HEK293 (cell line): ENCODE measurements around the gene PCSK6.

Experiments
- CTCF ChIA-PET: fragments of 350-600 bp; formaldehyde crosslinking; extraction: SDS; loops from one replicate; lab custom pipeline; 2021; ENCODE audit warnings: antibody characterized with exemption; lab: Yijun Ruan, JAX
- POLR2A ChIA-PET: fragments of 300-600 bp; formaldehyde crosslinking; extraction: SDS; loops from one replicate; lab custom pipeline; 2020; ENCODE audit warnings: antibody characterized with exemption, inconsistent platforms; lab: Yijun Ruan, JAX
- H3K27ac ChIP-seq: fragments of 200-500 bp; sonication (Bioruptor generic); 2 replicates; pipeline ENCODE4 v1.5.1; 2014; ENCODE audit warnings: low read depth, low read length, control low read depth, inconsistent platforms; ENCODE audit errors: extremely low read depth
- H3K36me3 ChIP-seq, 2 experiments: fragments of 200-500 bp in 1 of 2; sonication (Bioruptor generic) in 1 of 2; 1 replicate in 1 of 2; 2 replicates in 1 of 2; pipeline ENCODE4 v1.5.1; 2014 to 2017; ENCODE audit warnings: inconsistent platforms in 2 of 2, low read length in 2 of 2; ENCODE audit not compliant: control insufficient read depth in 2 of 2, insufficient read depth in 1 of 2
- H3K4me1 ChIP-seq: fragments of 200-500 bp; sonication (Bioruptor generic); 2 replicates; pipeline ENCODE4 v1.5.1; 2014; ENCODE audit warnings: mild to moderate bottlenecking, low read length, inconsistent platforms; ENCODE audit not compliant: control insufficient read depth, insufficient read depth
- H3K4me3 ChIP-seq: 2 replicates; pipeline ENCODE4 v1.5.1; 2011; ENCODE audit warnings: low read depth, mild to moderate bottlenecking, control low read depth, low read length, moderate library complexity
- H3K9me3 ChIP-seq: fragments of 200-500 bp; sonication (Bioruptor generic); 2 replicates; pipeline ENCODE4 v1.5.1; 2014; ENCODE audit warnings: low read depth, low read length, inconsistent platforms; ENCODE audit not compliant: control insufficient read depth, insufficient read depth
- FEZF1 ChIP-seq: fragments of 450-650 bp; formaldehyde crosslinking; IDR thresholded peaks from 2 replicates; pipeline ENCODE4 v1.5.1; 2016; ENCODE audit warnings: missing biosample characterization, missing genetic modification characterization
- OSR2 ChIP-seq: fragments of 450-650 bp; formaldehyde crosslinking; IDR thresholded peaks from 2 replicates; pipeline ENCODE4 v1.5.1; 2016; ENCODE audit warnings: missing biosample characterization, missing genetic modification characterization
- TRIM28 ChIP-seq: IDR thresholded peaks from 2 replicates; pipeline ENCODE4 v1.6.1; 2011; ENCODE audit warnings: low read length, control low read depth, borderline replicate concordance
- ZBTB21 ChIP-seq: fragments of 450-650 bp; formaldehyde crosslinking; IDR thresholded peaks from 2 replicates; pipeline ENCODE4 v1.5.1; 2017; ENCODE audit warnings: missing biosample characterization, missing genetic modification characterization
- ZBTB7A ChIP-seq: fragments of 450-650 bp; formaldehyde crosslinking; IDR thresholded peaks from 2 replicates; pipeline ENCODE4 v1.5.1; 2016; ENCODE audit warnings: low read depth, missing biosample characterization, missing genetic modification characterization
- ZEB2 ChIP-seq: fragments of 450-650 bp; formaldehyde crosslinking; IDR thresholded peaks from 2 replicates; pipeline ENCODE4 v1.5.1; 2016; ENCODE audit warnings: missing biosample characterization, missing genetic modification characterization
- ZNF121 ChIP-seq: fragments of 450-650 bp; formaldehyde crosslinking; IDR thresholded peaks from 2 replicates; pipeline ENCODE4 v1.5.1; 2016; ENCODE audit warnings: missing biosample characterization, missing genetic modification characterization
- ZNF133 ChIP-seq: fragments of 450-650 bp; formaldehyde crosslinking; IDR thresholded peaks from 2 replicates; pipeline ENCODE4 v1.5.1; 2016; ENCODE audit warnings: missing biosample characterization, missing genetic modification characterization
- ZNF146 ChIP-seq: fragments of 450-650 bp; formaldehyde crosslinking; IDR thresholded peaks from 2 replicates; pipeline ENCODE4 v1.5.1; 2016; ENCODE audit warnings: missing biosample characterization, missing genetic modification characterization
- ZNF155 ChIP-seq: fragments of 450-650 bp; formaldehyde crosslinking; IDR thresholded peaks from 2 replicates; pipeline ENCODE4 v1.5.1; 2016; ENCODE audit warnings: missing biosample characterization, missing genetic modification characterization
- ZNF202 ChIP-seq: fragments of 450-650 bp; formaldehyde crosslinking; IDR thresholded peaks from 2 replicates; pipeline ENCODE4 v1.5.1; 2016; ENCODE audit warnings: missing biosample characterization, missing genetic modification characterization, borderline replicate concordance
- ZNF221 ChIP-seq: fragments of 450-650 bp; formaldehyde crosslinking; IDR thresholded peaks from 2 replicates; pipeline ENCODE4 v1.5.1; 2017; ENCODE audit warnings: missing biosample characterization, missing genetic modification characterization, borderline replicate concordance
- ZNF341 ChIP-seq: fragments of 450-650 bp; formaldehyde crosslinking; IDR thresholded peaks from 2 replicates; pipeline ENCODE4; 2016; ENCODE audit warnings: low read depth, missing biosample characterization, missing genetic modification characterization
- ZNF391 ChIP-seq: fragments of 450-650 bp; formaldehyde crosslinking; IDR thresholded peaks from 2 replicates; pipeline ENCODE4 v1.5.1; 2016; ENCODE audit warnings: low read depth, missing biosample characterization, missing genetic modification characterization, borderline replicate concordance
- ZNF529 ChIP-seq: fragments of 450-650 bp; formaldehyde crosslinking; IDR thresholded peaks from 2 replicates; pipeline ENCODE4 v1.5.1; 2017; ENCODE audit warnings: missing genetic modification characterization, missing biosample characterization; ENCODE audit not compliant: insufficient replicate concordance
- ZNF558 ChIP-seq: fragments of 450-650 bp; formaldehyde crosslinking; IDR thresholded peaks from 2 replicates; pipeline ENCODE4 v1.5.1; 2016; ENCODE audit warnings: missing biosample characterization, missing genetic modification characterization
- ZNF629 ChIP-seq: fragments of 450-650 bp; formaldehyde crosslinking; IDR thresholded peaks from 2 replicates; pipeline ENCODE4 v1.5.1; 2017; ENCODE audit warnings: missing biosample characterization, missing genetic modification characterization
- ZNF701 ChIP-seq: fragments of 450-650 bp; formaldehyde crosslinking; IDR thresholded peaks from 2 replicates; pipeline ENCODE4 v1.5.1; 2016; ENCODE audit warnings: missing biosample characterization, missing genetic modification characterization
- ZNF76 ChIP-seq: fragments of 450-650 bp; formaldehyde crosslinking; IDR thresholded peaks from 2 replicates; pipeline ENCODE4; 2016; ENCODE audit warnings: low read depth, missing biosample characterization, missing genetic modification characterization, borderline replicate concordance
- ZNF837 ChIP-seq: fragments of 450-650 bp; formaldehyde crosslinking; IDR thresholded peaks from 2 replicates; pipeline ENCODE4 v1.5.1; 2016; ENCODE audit warnings: missing biosample characterization, missing genetic modification characterization
- TF ChIP-seq, protein P1 (sequence below): fragments of 450-650 bp; formaldehyde crosslinking; IDR thresholded peaks from 2 replicates; pipeline ENCODE4 v1.5.1; 2017; ENCODE audit warnings: missing biosample characterization, missing genetic modification characterization
- TF ChIP-seq, protein P2 (sequence below): fragments of 450-650 bp; IDR thresholded peaks from 2 replicates; pipeline ENCODE4 v1.5.1; 2018; ENCODE audit warnings: missing biosample characterization, missing genetic modification characterization
- TF ChIP-seq, protein P3 (sequence below): fragments of 450-650 bp; formaldehyde crosslinking; IDR thresholded peaks from 2 replicates; pipeline ENCODE4 v1.5.1; 2016; ENCODE audit warnings: missing biosample characterization, missing genetic modification characterization
- TF ChIP-seq, protein P4 (sequence below): fragments of 450-650 bp; formaldehyde crosslinking; IDR thresholded peaks from 2 replicates; pipeline ENCODE4 v1.5.1; 2016; ENCODE audit warnings: missing biosample characterization, missing genetic modification characterization
- TF ChIP-seq, protein P5 (sequence below): fragments of 450-650 bp; formaldehyde crosslinking; IDR thresholded peaks from 2 replicates; pipeline ENCODE4 v1.5.1; 2016; ENCODE audit warnings: missing biosample characterization, missing genetic modification characterization

Gene PCSK6

DNA sequence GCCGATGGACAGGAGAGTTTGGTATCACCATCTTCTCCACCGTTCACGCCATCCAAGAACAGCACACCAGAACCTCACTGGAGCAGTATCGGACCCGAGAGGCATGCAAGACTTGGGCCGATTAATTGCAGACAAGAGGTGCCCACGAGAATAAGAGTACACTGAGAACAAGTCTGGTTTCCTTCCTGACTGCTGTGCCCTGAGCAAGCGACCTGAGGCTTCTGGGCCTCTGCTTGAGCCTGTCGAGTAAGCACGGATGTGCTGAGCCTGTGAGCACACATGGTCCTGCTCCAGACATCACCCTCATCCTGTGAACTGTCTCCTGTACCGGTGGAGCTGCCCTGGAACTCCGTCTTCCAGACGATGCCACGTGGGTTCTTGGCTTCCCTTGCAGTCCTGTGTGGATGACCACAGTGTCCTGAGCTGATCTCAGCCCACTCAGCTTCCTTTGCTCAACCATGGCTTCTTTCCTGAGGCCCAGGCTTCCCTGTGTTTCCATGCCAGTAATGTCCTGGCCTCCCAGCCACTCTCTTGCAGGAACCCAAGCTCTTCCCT is 160.1 kb downstream of the PCSK6 start (continued):
- no peak for TF ChIP-seq ZNF629 (tag by site-specific recombination)

DNA sequence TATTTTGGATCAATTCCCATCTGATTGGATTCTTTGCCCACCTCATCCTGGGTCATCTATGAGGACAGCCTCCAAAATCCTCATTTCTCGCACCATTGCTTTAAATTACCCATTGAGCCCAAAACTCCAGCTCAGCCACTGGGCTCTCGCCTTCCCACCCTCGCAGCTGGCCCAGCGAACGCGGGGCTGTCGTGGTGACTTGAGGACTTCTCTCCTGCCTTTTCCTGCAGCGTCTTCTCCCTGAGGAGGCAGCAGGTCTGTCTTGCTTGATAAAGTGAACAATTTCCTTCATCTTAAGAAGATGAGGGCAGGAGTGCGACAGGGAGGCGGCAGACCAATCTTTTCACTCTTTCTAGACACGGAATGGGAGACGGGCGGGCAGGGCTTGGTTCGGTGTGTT is 161.5 kb downstream of the PCSK6 start:
- ChIA-PET POLR2A (no interaction called here), CTCF (no interaction called here)
- Histone ChIP-seq H3K4me1 (no peaks in the 10 kb centered on the region), H3K27ac (no peak overlapping the region), H3K36me3 (peaks cover 0 to 64% of the 10 kb centered on the region in 2 experiments; a peak in 1 of 3 replicates), H3K9me3 (no peaks in the 10 kb centered on the region), H3K4me3 (no peak overlapping the region)
- TF ChIP-seq ZNF121 (tag by site-specific recombination): no peak
- TF ChIP-seq ZNF221 (tag by site-specific recombination): no peak
- no peak for TF ChIP-seq ZNF391 (tag by site-specific recombination)
- TF ChIP-seq, protein P1, sequence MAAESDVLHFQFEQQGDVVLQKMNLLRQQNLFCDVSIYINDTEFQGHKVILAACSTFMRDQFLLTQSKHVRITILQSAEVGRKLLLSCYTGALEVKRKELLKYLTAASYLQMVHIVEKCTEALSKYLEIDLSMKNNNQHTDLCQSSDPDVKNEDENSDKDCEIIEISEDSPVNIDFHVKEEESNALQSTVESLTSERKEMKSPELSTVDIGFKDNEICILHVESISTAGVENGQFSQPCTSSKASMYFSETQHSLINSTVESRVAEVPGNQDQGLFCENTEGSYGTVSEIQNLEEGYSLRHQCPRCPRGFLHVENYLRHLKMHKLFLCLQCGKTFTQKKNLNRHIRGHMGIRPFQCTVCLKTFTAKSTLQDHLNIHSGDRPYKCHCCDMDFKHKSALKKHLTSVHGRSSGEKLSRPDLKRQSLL (tag by site-specific recombination): no peak
- TF ChIP-seq ZBTB7A (tag by site-specific recombination): no peak
- no peak for TF ChIP-seq ZNF202
- TF ChIP-seq, protein P2, sequence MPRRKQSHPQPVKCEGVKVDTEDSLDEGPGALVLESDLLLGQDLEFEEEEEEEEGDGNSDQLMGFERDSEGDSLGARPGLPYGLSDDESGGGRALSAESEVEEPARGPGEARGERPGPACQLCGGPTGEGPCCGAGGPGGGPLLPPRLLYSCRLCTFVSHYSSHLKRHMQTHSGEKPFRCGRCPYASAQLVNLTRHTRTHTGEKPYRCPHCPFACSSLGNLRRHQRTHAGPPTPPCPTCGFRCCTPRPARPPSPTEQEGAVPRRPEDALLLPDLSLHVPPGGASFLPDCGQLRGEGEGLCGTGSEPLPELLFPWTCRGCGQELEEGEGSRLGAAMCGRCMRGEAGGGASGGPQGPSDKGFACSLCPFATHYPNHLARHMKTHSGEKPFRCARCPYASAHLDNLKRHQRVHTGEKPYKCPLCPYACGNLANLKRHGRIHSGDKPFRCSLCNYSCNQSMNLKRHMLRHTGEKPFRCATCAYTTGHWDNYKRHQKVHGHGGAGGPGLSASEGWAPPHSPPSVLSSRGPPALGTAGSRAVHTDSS (tag by site-specific recombination): no peak
- no peak for TF ChIP-seq OSR2 (tag by site-specific recombination)
- TF ChIP-seq ZBTB21 (tag by site-specific recombination): no peak
- TF ChIP-seq TRIM28: no peak
- TF ChIP-seq ZNF837 (tag by site-specific recombination): no peak
- no peak for TF ChIP-seq ZNF558 (tag by site-specific recombination)
- TF ChIP-seq, protein P3, sequence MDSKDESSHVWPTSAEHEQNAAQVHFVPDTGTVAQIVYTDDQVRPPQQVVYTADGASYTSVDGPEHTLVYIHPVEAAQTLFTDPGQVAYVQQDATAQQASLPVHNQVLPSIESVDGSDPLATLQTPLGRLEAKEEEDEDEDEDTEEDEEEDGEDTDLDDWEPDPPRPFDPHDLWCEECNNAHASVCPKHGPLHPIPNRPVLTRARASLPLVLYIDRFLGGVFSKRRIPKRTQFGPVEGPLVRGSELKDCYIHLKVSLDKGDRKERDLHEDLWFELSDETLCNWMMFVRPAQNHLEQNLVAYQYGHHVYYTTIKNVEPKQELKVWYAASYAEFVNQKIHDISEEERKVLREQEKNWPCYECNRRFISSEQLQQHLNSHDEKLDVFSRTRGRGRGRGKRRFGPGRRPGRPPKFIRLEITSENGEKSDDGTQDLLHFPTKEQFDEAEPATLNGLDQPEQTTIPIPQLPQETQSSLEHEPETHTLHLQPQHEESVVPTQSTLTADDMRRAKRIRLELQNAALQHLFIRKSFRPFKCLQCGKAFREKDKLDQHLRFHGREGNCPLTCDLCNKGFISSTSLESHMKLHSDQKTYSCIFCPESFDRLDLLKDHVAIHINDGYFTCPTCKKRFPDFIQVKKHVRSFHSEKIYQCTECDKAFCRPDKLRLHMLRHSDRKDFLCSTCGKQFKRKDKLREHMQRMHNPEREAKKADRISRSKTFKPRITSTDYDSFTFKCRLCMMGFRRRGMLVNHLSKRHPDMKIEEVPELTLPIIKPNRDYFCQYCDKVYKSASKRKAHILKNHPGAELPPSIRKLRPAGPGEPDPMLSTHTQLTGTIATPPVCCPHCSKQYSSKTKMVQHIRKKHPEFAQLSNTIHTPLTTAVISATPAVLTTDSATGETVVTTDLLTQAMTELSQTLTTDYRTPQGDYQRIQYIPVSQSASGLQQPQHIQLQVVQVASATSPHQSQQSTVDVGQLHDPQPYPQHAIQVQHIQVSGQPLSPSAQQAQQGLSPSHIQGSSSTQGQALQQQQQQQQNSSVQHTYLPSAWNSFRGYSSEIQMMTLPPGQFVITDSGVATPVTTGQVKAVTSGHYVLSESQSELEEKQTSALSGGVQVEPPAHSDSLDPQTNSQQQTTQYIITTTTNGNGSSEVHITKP (tag by site-specific recombination): no peak
- no peak for TF ChIP-seq ZNF155
- TF ChIP-seq ZNF133 (tag by site-specific recombination): no peak

DNA sequence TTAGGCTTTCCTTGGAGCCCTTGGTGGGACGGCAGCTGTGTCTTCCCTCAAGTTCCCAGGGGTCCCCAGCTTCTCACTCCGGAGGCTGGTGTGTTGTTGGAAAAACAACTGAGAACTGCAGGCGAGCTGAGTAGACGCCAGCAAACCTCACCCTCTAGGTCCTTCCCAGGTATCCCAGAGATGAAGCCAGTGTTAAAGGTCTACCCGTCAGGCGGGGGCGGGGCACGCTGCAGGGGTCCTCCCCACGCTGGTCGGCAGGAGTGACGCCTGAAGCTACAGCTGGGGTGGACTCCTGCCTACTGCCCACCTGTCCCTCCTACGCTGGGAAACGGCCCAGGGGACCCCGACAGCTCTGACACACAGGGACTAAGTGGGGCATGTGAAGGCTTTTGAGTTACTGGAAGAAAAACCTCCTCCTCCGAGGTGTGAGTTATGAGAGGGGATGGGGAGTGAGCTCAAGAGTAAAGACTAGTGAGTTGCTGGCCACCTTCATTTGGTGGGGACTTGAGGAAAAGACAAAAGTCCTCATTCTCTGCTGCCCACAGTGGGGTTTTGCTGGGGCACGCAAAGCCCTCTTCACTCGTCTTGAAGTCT is 162.3 kb downstream of the PCSK6 start:
- H3K4me3 ChIP-seq: no peak overlapping the region
- H3K36me3 ChIP-seq: peaks cover 0 to 71% of the 10 kb centered on the region in 2 experiments; a peak in 1 of 3 replicates
- CTCF ChIA-PET: interaction anchor here (0.6 to 1.2 kb wide), 2 partner anchors 10 to 28 kb away, joined by 3 read pairs; no protein-coding TSS in a partner anchor
- POLR2A ChIA-PET: no interaction called here
- no peaks in the 10 kb centered on the region for H3K9me3 ChIP-seq
- H3K27ac ChIP-seq: no peak overlapping the region
- H3K4me1 ChIP-seq: no peaks in the 10 kb centered on the region
- TF ChIP-seq ZNF529: no peak
- no peak for TF ChIP-seq ZNF701 (tag by site-specific recombination)
- TF ChIP-seq FEZF1: no peak
- TF ChIP-seq ZNF341: no peak
- TF ChIP-seq ZNF76 (tag by site-specific recombination): no peak
- no peak for TF ChIP-seq ZNF146 (tag by site-specific recombination)
- TF ChIP-seq, protein P4, sequence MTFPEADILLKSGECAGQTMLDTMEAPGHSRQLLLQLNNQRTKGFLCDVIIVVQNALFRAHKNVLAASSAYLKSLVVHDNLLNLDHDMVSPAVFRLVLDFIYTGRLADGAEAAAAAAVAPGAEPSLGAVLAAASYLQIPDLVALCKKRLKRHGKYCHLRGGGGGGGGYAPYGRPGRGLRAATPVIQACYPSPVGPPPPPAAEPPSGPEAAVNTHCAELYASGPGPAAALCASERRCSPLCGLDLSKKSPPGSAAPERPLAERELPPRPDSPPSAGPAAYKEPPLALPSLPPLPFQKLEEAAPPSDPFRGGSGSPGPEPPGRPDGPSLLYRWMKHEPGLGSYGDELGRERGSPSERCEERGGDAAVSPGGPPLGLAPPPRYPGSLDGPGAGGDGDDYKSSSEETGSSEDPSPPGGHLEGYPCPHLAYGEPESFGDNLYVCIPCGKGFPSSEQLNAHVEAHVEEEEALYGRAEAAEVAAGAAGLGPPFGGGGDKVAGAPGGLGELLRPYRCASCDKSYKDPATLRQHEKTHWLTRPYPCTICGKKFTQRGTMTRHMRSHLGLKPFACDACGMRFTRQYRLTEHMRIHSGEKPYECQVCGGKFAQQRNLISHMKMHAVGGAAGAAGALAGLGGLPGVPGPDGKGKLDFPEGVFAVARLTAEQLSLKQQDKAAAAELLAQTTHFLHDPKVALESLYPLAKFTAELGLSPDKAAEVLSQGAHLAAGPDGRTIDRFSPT: no peak
- TF ChIP-seq, protein P5, sequence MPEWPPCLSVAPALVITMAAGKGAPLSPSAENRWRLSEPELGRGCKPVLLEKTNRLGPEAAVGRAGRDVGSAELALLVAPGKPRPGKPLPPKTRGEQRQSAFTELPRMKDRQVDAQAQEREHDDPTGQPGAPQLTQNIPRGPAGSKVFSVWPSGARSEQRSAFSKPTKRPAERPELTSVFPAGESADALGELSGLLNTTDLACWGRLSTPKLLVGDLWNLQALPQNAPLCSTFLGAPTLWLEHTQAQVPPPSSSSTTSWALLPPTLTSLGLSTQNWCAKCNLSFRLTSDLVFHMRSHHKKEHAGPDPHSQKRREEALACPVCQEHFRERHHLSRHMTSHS (tag by site-specific recombination): no peak
- no peak for TF ChIP-seq ZEB2 (tag by site-specific recombination)
